HG02870 (cell line): Measurements from ENCODE around the gene GPS2.
A peak's percentile ranks its signal among the peaks of the same experiment; 100 is the strongest.

Experiments used
- ATAC-seq: cut with Tn5 transposase; IDR thresholded peaks from one replicate; pipeline ENCODE4 v1.9.1; 2021; ENCODE audit warnings: mild to moderate bottlenecking, moderate library complexity; ENCODE audit not compliant: unreplicated experiment

The GPS2 gene

GRCh38 chr17:7318121-7318860 is 3.1 kb upstream of the GPS2 start:
- ATAC-seq: no peak

- no peak for ATAC-seq
Observed at GRCh38 chr17:7317161-7317803, 2.1 kb upstream of the GPS2 start.

- ATAC-seq: no peak
Observed at GRCh38 chr17:7315570-7316235, 543 bp upstream of the GPS2 start.

GRCh38 chr17:7313890-7314718 is 1.1 kb downstream of the GPS2 start:
- ATAC-seq: no peak

GRCh38 chr17:7313088-7313889 is 1.9 kb downstream of the GPS2 start:
- no peak for ATAC-seq

- ATAC-seq: no peak
Observed at GRCh38 chr17:7312432-7313087, 2.6 kb downstream of the GPS2 start.

- ATAC-seq: no peak
Observed at GRCh38 chr17:7311110-7311705, 4.0 kb downstream of the GPS2 start.

- no peak for ATAC-seq
Observed at GRCh38 chr17:7309628-7310027, 5.5 kb downstream of the GPS2 start.

- ATAC-seq: no peak
Observed at GRCh38 chr17:7308625-7309433, 6.3 kb downstream of the GPS2 start.

GRCh38 chr17:7307686-7308624 is 7.2 kb downstream of the GPS2 start:
- no peak for ATAC-seq

- peak; percentile 68 for ATAC-seq
Observed at GRCh38 chr17:7306911-7307685, 8.1 kb downstream of the GPS2 start, which contains the start of gene EIF5A. TSS of gene EIF5A (plus strand) at chr17:7307628. CDS start at chr17:7309636, 2,008 bp downstream.

- ATAC-seq: no peak
Observed at GRCh38 chr17:7304179-7304578, 11.0 kb downstream of the GPS2 start.

- no peak for ATAC-seq
Observed at GRCh38 chr17:7296189-7296861, 18.8 kb downstream of the GPS2 start.

- no peak for ATAC-seq
Observed at GRCh38 chr17:7295230-7296180, 19.7 kb downstream of the GPS2 start.

GRCh38 chr17:7294614-7295153 is 20.5 kb downstream of the GPS2 start, which contains the start of gene YBX2:
TSS of gene YBX2 (minus strand) at chr17:7294639. CDS start at chr17:7294500, 139 bp downstream.
- ATAC-seq: no peak
